Measurements from ENCODE around the gene TSHZ2.

TSHZ2 gene

GRCh38 chr20:53045941-53046340, 73.8 kb downstream of the TSHZ2 start:
- no peak for TF ChIP-seq CTCF (IDR thresholded peaks at IDR 0.05)

GRCh38 chr20:53047203-53047602, 75.0 kb downstream of the TSHZ2 start:
- TF ChIP-seq CTCF (IDR thresholded peaks at IDR 0.05), result no peak

GRCh38 chr20:53048387-53048786, 76.2 kb downstream of the TSHZ2 start:
- TF ChIP-seq CTCF (IDR thresholded peaks at IDR 0.05), result no peak

- no peak for TF ChIP-seq CTCF (IDR thresholded peaks at IDR 0.05)
Measured at GRCh38 chr20:53050338-53050737, 78.2 kb downstream of the TSHZ2 start.

- TF ChIP-seq CTCF (IDR thresholded peaks at IDR 0.05), result no peak
Measured at GRCh38 chr20:53052380-53052779, 80.2 kb downstream of the TSHZ2 start.

- no peak for TF ChIP-seq CTCF (IDR thresholded peaks at IDR 0.05)
Measured at GRCh38 chr20:53053595-53053994, 81.4 kb downstream of the TSHZ2 start.

- TF ChIP-seq CTCF (IDR thresholded peaks at IDR 0.05), result no peak
Measured at GRCh38 chr20:53055367-53056067, 83.4 kb downstream of the TSHZ2 start.

- no peak for TF ChIP-seq CTCF (IDR thresholded peaks at IDR 0.05)
Measured at GRCh38 chr20:53057579-53057978, 85.4 kb downstream of the TSHZ2 start.
